Trophoblast cell (in vitro differentiated cells and primary cell): ENCODE measurements around the gene KIAA1614.

Experiments used
- DNase-seq, 2 donors: peaks; one replicate each; pipeline ENCODE4 v3.0.0-alpha.2; 2016
- H2AFZ ChIP-seq: 2 replicates; pipeline ENCODE4 v1.6.1; 2013; ENCODE audit warnings: low read length, moderate library complexity, mild to moderate bottlenecking; ENCODE audit not compliant: insufficient read depth, poor library complexity
- H2AK5ac ChIP-seq: 2 replicates; pipeline ENCODE4 v1.6.1; 2013; ENCODE audit warnings: mild to moderate bottlenecking, low read length
- H2BK120ac ChIP-seq: 2 replicates; pipeline ENCODE4 v1.6.1; 2013; ENCODE audit warnings: low read length, mild to moderate bottlenecking, moderate library complexity; ENCODE audit not compliant: insufficient read depth, poor library complexity
- H2BK12ac ChIP-seq: 2 replicates; pipeline ENCODE4 v1.6.1; 2013; ENCODE audit warnings: mild to moderate bottlenecking, low read length, moderate library complexity
- H2BK5ac ChIP-seq: 2 replicates; pipeline ENCODE4 v1.6.1; 2013; ENCODE audit warnings: low read length, low read depth, moderate library complexity, mild to moderate bottlenecking; ENCODE audit not compliant: poor library complexity
- H3K14ac ChIP-seq: 2 replicates; pipeline ENCODE4 v1.6.1; 2013; ENCODE audit warnings: mild to moderate bottlenecking, low read length
- H3K18ac ChIP-seq: 2 replicates; pipeline ENCODE4 v1.6.1; 2013; ENCODE audit warnings: mild to moderate bottlenecking, low read length
- H3K23ac ChIP-seq: 2 replicates; pipeline ENCODE4 v1.6.1; 2013; ENCODE audit warnings: low read length
- H3K27ac ChIP-seq: 2 replicates; pipeline ENCODE4 v1.5.1; 2013; ENCODE audit warnings: low read depth, mild to moderate bottlenecking, inconsistent platforms, low read length, moderate library complexity
- H3K27me3 ChIP-seq: 2 replicates; pipeline ENCODE4 v1.6.1; 2013; ENCODE audit warnings: inconsistent platforms, mild to moderate bottlenecking, low read length, moderate library complexity; ENCODE audit not compliant: insufficient read depth
- H3K36me3 ChIP-seq, 2 experiments: 1 replicate in 1 of 2; 2 replicates in 1 of 2; pipeline ENCODE4 v1.6.1; 2013; ENCODE audit warnings: low read length in 2 of 2, mild to moderate bottlenecking in 2 of 2, moderate library complexity in 1 of 2; ENCODE audit not compliant: insufficient read depth in 2 of 2, control insufficient read depth in 1 of 2
- H3K4ac ChIP-seq: 2 replicates; pipeline ENCODE4 v1.6.1; 2013; ENCODE audit warnings: low read depth, mild to moderate bottlenecking, low read length, moderate library complexity
- H3K4me1 ChIP-seq, 2 experiments: 1 replicate in 1 of 2; 2 replicates in 1 of 2; pipeline ENCODE4 v1.6.1; 2013; ENCODE audit warnings: low read length in 2 of 2, mild to moderate bottlenecking in 2 of 2, moderate library complexity in 1 of 2; ENCODE audit not compliant: insufficient read depth in 2 of 2, control insufficient read depth in 1 of 2
- H3K4me2 ChIP-seq: 2 replicates; pipeline ENCODE4 v1.6.1; 2013; ENCODE audit warnings: inconsistent platforms, mild to moderate bottlenecking, low read length, moderate library complexity
- H3K4me3 ChIP-seq: 2 replicates; pipeline ENCODE4 v1.5.1; 2013; ENCODE audit warnings: mild to moderate bottlenecking, low read depth, low read length, inconsistent platforms
- H3K79me1 ChIP-seq: one replicate; pipeline ENCODE4 v1.6.1; 2013; ENCODE audit warnings: low read length
- H3K79me2 ChIP-seq: 2 replicates; pipeline ENCODE4 v1.6.1; 2013; ENCODE audit warnings: low read length, mild to moderate bottlenecking; ENCODE audit not compliant: control insufficient read depth, insufficient read depth, poor library complexity
- H3K9ac ChIP-seq: 2 replicates; pipeline ENCODE4 v1.6.1; 2013; ENCODE audit warnings: mild to moderate bottlenecking, low read length
- H3K9me3 ChIP-seq: 2 replicates; pipeline ENCODE4 v1.6.1; 2013; ENCODE audit warnings: low read depth, mild to moderate bottlenecking, control low read depth, inconsistent platforms, low read length; ENCODE audit not compliant: insufficient read depth
- H4K12ac ChIP-seq: 2 replicates; pipeline ENCODE4 v1.6.1; 2013; ENCODE audit warnings: low read depth, mild to moderate bottlenecking, low read length, moderate library complexity
- H4K8ac ChIP-seq: 2 replicates; pipeline ENCODE4 v1.6.1; 2013; ENCODE audit warnings: low read depth, mild to moderate bottlenecking, low read length, moderate library complexity
- H4K91ac ChIP-seq: one replicate; pipeline ENCODE4 v1.6.1; 2013; ENCODE audit warnings: low read depth, mild to moderate bottlenecking, low read length, moderate library complexity
- WGBS: extraction: QIAGEN DNeasy Blood & Tissue Kit; methylation state at CpG from one replicate; pipeline ENCODE4 v1.1.7; 2013; ENCODE audit warnings: missing lambda C conversion rate; ENCODE audit not compliant: insufficient read length, insufficient coverage; ENCODE audit errors: extremely low coverage; 5-methylcytosine and 5-hydroxymethylcytosine counted together

Gene KIAA1614

DNA sequence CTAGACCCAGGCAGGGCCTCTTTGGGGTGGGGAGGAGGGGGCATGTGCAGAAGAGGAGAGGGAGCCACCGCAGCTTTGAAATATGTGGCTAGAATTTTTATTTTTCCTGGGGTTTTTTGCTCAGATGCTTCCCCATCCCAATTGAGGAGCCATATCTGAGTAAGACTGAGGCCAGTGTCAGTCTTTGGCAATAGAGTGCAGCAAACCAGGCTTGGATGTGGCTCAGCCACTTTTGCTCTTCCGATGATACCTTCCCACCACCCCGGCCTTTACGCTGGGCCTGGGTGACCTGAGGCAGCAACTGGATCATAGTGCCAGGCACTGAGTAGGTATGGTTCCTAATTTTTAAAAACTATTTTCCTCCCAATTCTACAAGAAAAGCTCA lies 36.9 kb downstream of the KIAA1614 start:
- Histone ChIP-seq H3K36me3 (peaks cover 17% of the 10 kb centered on the region in 2 experiments), H2BK5ac (no peak overlapping the region), H3K9me3 (no peaks in the 10 kb centered on the region), H3K18ac (no peak overlapping the region), H3K14ac (no peak overlapping the region), H3K4ac (no peak overlapping the region), H4K8ac (no peak overlapping the region), H3K27me3 (no peaks in the 10 kb centered on the region), H3K27ac (no peak overlapping the region), H2BK12ac (no peak overlapping the region), H2AFZ (no peak overlapping the region), H3K79me1 (peaks cover 17% of the 10 kb centered on the region), H2BK120ac (no peak overlapping the region), H2AK5ac (no peak overlapping the region), H4K91ac (no peak overlapping the region), H3K4me3 (no peak overlapping the region), H3K4me2 (no peak overlapping the region), H3K9ac (no peak overlapping the region), H3K23ac (no peak overlapping the region), H3K4me1 (peaks cover 36 to 37% of the 10 kb centered on the region in 2 experiments), H3K79me2 (peaks cover 4% of the 10 kb centered on the region), H4K12ac (no peak overlapping the region)
- no peak for DNase-seq
- no CpG with 5 or more reads among the region's 4 CpGs for WGBS

DNA sequence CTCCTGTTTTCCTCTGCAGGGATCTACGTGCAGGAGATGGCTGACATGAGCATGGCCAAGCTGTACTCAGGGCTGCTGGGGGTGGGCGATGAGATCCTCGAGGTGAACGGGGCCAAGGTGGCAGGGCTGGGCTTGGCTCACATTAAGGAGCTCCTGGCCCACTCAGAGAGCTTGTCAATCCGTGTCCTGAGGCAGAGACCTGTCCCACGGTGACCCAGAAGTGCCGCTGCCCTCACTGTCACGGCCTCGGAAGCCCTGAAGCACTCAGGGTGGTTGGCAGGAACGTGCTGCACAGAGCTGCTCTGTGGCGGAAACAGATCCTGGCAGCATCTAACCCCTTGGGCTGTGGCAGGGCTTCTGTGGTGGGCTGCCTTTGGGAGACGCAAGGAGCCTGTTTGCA lies 37.6 kb downstream of the KIAA1614 start:
- H3K4me2 ChIP-seq, result no peak overlapping the region
- peaks cover 14% of the 10 kb centered on the region for H3K79me1 ChIP-seq
- H3K9ac ChIP-seq, result no peak overlapping the region
- H4K8ac ChIP-seq, result no peak overlapping the region
- no peak overlapping the region for H3K23ac ChIP-seq
- H2AK5ac ChIP-seq, result peak overlapping the region; percentile 44
- H3K27me3 ChIP-seq, result no peaks in the 10 kb centered on the region
- H3K4me1 ChIP-seq, result peaks cover 32 to 34% of the 10 kb centered on the region in 2 experiments
- H3K14ac ChIP-seq, result no peak overlapping the region
- peak overlapping the region; percentile 24 for H4K91ac ChIP-seq
- peaks cover 4% of the 10 kb centered on the region for H3K79me2 ChIP-seq
- no peaks in the 10 kb centered on the region for H3K9me3 ChIP-seq
- no peak overlapping the region for H2BK120ac ChIP-seq
- peaks cover 19 to 20% of the 10 kb centered on the region in 2 experiments for H3K36me3 ChIP-seq
- H3K27ac ChIP-seq, result no peak overlapping the region
- no peak for DNase-seq
- no peak overlapping the region for H3K4me3 ChIP-seq
- no peak overlapping the region for H3K4ac ChIP-seq
- no peak overlapping the region for H2BK12ac ChIP-seq
- no peak overlapping the region for H3K18ac ChIP-seq
- no peak overlapping the region for H2AFZ ChIP-seq
- no CpG with 5 or more reads among the region's 12 CpGs for WGBS
- H2BK5ac ChIP-seq, result no peak overlapping the region
- no peak overlapping the region for H4K12ac ChIP-seq

DNA sequence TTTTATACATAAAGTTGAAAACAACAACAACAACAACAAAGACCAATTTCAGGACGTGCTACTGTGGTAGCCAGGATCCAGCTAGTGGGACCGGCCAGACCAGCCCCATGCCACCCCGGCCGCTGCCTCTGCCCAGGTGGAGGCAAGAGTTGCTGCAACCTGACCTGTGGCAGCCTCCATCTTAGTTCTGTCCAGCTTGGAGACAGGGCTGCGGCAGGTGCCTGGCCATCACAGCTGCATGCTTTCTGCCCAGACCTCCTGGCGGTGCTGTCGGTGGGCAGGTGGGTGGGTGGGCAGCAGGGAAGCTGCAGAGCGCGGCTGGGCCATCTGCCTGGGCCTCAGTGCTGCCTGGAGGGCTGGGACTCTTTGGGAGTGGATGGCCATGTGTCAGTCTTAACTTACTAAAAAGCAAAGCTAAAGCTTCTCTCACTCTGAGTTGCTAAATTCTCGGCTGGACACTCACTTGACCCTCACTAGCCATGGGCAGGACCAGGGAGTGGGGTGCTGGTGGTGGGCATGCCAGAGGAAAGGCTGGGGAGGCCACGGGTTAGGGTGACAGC lies 38.6 kb downstream of the KIAA1614 start:
- Histone ChIP-seq H3K4me1 (peaks cover 29 to 33% of the 10 kb centered on the region in 2 experiments), H4K12ac (no peak overlapping the region), H3K4ac (no peak overlapping the region), H3K4me2 (no peak overlapping the region), H3K79me1 (peaks cover 14% of the 10 kb centered on the region), H2BK120ac (no peak overlapping the region), H3K23ac (no peak overlapping the region), H3K9ac (no peak overlapping the region), H2AK5ac (peak overlapping the region; percentile 65), H3K36me3 (peaks cover 19 to 20% of the 10 kb centered on the region in 2 experiments), H3K27me3 (no peaks in the 10 kb centered on the region), H3K14ac (peak overlapping the region; percentile 12), H3K18ac (peak overlapping the region; percentile 11), H2AFZ (no peak overlapping the region), H3K4me3 (no peak overlapping the region), H2BK5ac (no peak overlapping the region), H3K27ac (no peak overlapping the region), H3K9me3 (no peaks in the 10 kb centered on the region), H3K79me2 (peaks cover 4% of the 10 kb centered on the region), H2BK12ac (peak overlapping the region; percentile 51), H4K8ac (no peak overlapping the region), H4K91ac (peak overlapping the region; percentile 41)
- DNase-seq, result no peak
- WGBS, result no CpG with 5 or more reads among the region's 11 CpGs

DNA sequence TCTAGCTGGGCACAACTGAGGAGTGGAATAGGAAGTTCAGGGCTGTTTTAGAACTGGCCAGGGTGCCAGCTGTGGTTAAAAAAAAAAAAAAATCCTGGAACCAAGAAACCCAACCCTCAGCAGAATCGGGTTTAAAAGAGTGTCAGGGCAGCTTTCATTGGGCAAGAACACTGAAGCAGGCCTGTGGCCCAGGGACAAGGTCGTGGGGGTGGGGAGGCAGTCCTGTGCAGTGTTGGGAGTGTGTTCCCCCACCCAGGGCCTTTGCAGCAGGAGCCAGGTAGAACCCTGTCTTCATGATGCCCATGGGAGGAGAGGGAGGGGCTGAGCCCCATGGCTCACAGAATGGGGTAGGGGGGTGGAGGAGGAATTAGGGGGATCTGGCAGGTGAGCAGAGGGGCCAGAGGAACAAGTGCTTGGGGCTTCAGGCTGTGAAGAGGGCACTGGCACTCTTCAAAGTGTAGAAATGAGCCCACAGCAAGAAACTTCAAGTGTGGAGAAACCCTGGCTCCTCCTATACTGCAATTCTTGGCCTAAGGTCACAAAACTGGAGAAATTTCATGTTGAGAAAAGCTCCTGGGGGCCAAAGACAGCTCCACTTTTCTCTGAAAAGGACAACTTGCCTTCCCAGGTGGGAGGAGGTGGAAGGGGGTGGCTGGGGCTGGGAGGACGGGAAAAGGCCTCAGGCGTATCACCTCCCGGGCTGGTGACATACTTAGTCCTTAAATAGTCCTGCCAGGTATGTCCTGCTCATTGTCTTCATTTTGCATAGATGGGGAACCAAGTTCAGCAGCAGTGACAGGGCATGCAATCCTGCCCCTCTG lies 39.3 kb downstream of the KIAA1614 start:
- H2BK120ac ChIP-seq, result peak overlapping the region; percentile 10
- H3K27me3 ChIP-seq, result no peaks in the 10 kb centered on the region
- peak overlapping the region; percentile 13 for H3K18ac ChIP-seq
- no peak overlapping the region for H3K4ac ChIP-seq
- no peak overlapping the region for H3K4me3 ChIP-seq
- H4K8ac ChIP-seq, result no peak overlapping the region
- H3K79me2 ChIP-seq, result peaks cover 4% of the 10 kb centered on the region
- peak; percentile 85 to 92 for DNase-seq
- no peak overlapping the region for H2AFZ ChIP-seq
- no peak overlapping the region for H3K14ac ChIP-seq
- peak overlapping the region; percentile 8 for H2BK5ac ChIP-seq
- H3K9me3 ChIP-seq, result no peaks in the 10 kb centered on the region
- peaks cover 19 to 20% of the 10 kb centered on the region in 2 experiments for H3K36me3 ChIP-seq
- H4K12ac ChIP-seq, result no peak overlapping the region
- peak overlapping the region; percentile 50 for H3K27ac ChIP-seq
- no CpG with 5 or more reads among the region's 5 CpGs for whole genome bisulfite sequencing
- peaks cover 14% of the 10 kb centered on the region for H3K79me1 ChIP-seq
- peak overlapping the region; percentile 2 for H3K4me2 ChIP-seq
- peaks cover 29 to 31% of the 10 kb centered on the region in 2 experiments for H3K4me1 ChIP-seq
- H2AK5ac ChIP-seq, result no peak overlapping the region
- peak overlapping the region; percentile 51 for H2BK12ac ChIP-seq
- H4K91ac ChIP-seq, result no peak overlapping the region
- no peak overlapping the region for H3K23ac ChIP-seq
- H3K9ac ChIP-seq, result no peak overlapping the region
